ENCODE data around the gene ABTB1.

Gene ABTB1

GRCh38 chr3:127676921-127677351, 4.2 kb downstream of the ABTB1 start:
- no peak for DNase-seq (ENCODE audit: low read depth)
- TF ChIP-seq, protein P1, sequence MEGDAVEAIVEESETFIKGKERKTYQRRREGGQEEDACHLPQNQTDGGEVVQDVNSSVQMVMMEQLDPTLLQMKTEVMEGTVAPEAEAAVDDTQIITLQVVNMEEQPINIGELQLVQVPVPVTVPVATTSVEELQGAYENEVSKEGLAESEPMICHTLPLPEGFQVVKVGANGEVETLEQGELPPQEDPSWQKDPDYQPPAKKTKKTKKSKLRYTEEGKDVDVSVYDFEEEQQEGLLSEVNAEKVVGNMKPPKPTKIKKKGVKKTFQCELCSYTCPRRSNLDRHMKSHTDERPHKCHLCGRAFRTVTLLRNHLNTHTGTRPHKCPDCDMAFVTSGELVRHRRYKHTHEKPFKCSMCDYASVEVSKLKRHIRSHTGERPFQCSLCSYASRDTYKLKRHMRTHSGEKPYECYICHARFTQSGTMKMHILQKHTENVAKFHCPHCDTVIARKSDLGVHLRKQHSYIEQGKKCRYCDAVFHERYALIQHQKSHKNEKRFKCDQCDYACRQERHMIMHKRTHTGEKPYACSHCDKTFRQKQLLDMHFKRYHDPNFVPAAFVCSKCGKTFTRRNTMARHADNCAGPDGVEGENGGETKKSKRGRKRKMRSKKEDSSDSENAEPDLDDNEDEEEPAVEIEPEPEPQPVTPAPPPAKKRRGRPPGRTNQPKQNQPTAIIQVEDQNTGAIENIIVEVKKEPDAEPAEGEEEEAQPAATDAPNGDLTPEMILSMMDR (conservative IDR thresholded peaks at IDR 0.05; ENCODE audit: control insufficient read depth, insufficient read depth, low read depth, low read length) = no peak
- no peak overlapping the region for H3K4me3 ChIP-seq (ENCODE audit: control insufficient read depth, low read depth, low read length)

DNA sequence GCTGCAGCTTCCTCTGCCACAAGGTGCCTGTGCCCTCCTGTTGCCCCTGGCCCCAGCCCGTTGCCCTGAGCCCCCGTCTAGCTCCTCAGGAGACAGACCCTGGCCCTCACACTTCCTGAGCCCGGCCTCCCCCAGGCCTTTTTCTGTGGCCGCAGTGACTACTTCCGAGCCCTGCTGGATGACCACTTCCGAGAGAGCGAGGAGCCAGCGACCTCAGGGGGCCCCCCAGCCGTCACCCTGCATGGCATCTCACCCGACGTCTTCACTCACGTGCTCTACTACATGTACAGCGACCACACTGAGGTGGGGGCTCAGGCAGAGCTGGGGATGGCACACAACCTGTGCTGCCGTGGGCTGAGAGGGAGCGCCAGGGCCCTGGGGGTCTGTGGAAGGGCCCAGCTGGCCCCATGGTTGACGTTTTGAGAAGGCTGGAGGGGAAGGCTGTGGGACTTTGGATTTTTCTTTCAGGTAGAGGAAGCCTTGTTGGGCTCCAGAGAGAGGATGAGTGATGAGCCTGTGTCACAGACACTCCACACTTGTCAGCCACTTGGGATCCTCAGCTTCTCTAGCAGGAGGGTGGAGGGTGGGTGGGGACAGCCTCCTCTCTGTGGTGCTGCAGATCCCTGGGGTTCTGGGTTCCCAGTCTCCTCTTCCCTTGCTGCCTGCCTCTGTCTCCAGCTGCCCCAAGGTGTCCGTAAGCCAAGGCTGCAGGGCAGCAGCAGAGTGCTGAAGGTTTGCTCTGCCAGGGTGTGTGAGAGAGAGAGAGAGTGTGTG, 5.0 kb downstream of the ABTB1 start:
- DNase-seq (ENCODE audit: low read depth) = no peak
- TF ChIP-seq, protein P1 (conservative IDR thresholded peaks at IDR 0.05; ENCODE audit: control insufficient read depth, insufficient read depth, low read depth, low read length) = no peak
- no peak overlapping the region for H3K4me3 ChIP-seq (ENCODE audit: control insufficient read depth, low read depth, low read length)

GRCh38 chr3:127678315-127678599, 5.5 kb downstream of the ABTB1 start:
- DNase-seq (ENCODE audit: low read depth) = no peak
- H3K4me3 ChIP-seq (ENCODE audit: control insufficient read depth, low read depth, low read length) = no peak overlapping the region
- TF ChIP-seq, protein P1 (conservative IDR thresholded peaks at IDR 0.05; ENCODE audit: control insufficient read depth, insufficient read depth, low read depth, low read length) = no peak

GRCh38 chr3:127678611-127679533, 6.1 kb downstream of the ABTB1 start:
- H3K4me3 ChIP-seq (ENCODE audit: control insufficient read depth, low read depth, low read length) = no peak overlapping the region
- TF ChIP-seq, protein P1 (conservative IDR thresholded peaks at IDR 0.05; ENCODE audit: control insufficient read depth, insufficient read depth, low read depth, low read length) = no peak
- no peak for DNase-seq (ENCODE audit: low read depth)

DNA sequence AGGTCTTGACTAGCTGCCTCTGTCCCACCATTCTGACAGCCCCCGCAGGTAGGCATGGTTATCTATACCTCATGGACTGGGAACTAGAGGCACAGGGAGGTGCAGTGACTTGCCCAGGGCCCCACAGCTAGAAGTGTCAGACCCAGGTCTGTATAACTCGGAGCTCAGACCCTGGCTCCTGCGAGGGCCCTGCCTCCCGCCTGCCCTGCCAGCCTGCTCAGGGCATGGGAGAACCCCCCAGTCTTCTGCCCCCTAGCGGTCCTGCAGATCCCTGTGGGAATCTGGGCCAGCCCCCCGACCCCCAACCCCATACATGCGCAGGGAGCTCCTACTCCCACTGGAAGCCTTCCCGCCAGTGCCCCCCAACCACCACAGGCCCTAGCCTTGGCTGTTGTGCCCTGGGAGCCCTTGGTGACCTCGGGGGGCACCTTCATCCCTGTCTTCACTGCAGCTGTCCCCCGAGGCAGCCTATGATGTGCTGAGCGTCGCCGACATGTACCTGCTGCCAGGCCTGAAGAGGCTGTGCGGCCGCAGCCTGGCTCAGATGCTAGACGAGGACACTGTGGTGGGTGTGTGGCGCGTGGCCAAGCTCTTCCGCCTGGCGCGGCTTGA, 6.9 kb downstream of the ABTB1 start:
- DNase-seq (ENCODE audit: low read depth) = no peak
- H3K4me3 ChIP-seq (ENCODE audit: control insufficient read depth, low read depth, low read length) = no peak overlapping the region
- TF ChIP-seq, protein P1 (conservative IDR thresholded peaks at IDR 0.05; ENCODE audit: control insufficient read depth, insufficient read depth, low read depth, low read length) = peak; percentile 20

GRCh38 chr3:127680146-127680661, 7.5 kb downstream of the ABTB1 start:
- DNase-seq (ENCODE audit: low read depth) = no peak
- TF ChIP-seq, protein P1 (conservative IDR thresholded peaks at IDR 0.05; ENCODE audit: control insufficient read depth, insufficient read depth, low read depth, low read length) = no peak
- H3K4me3 ChIP-seq (ENCODE audit: control insufficient read depth, low read depth, low read length) = no peak overlapping the region
